ENCODE measurements around the gene PIP5K1A.

DNA sequence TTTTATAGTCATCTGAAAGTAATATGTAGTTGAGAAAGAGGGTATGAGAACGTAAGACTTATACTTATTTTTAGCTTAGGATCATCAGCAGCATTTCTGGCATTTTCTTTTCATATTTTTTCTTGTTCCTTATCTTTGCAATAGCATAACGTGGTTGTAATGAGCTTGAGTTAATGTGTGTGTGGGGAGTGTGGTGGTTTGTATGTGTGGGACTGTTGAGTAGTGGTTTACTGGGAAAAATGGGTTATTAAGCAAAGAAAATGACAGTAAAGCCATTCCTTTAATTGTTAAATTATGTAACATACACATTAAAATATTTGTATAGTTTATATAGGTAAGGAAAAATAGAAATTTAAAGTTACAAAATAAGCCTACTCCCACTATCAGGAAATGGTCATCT lies 15.2 kb downstream of the PIP5K1A start:
- no peak for TF ChIP-seq EZH2 (IDR thresholded peaks at IDR 0.05; ENCODE audit: low read length, missing control alignments)
- TF ChIP-seq, protein P1, sequence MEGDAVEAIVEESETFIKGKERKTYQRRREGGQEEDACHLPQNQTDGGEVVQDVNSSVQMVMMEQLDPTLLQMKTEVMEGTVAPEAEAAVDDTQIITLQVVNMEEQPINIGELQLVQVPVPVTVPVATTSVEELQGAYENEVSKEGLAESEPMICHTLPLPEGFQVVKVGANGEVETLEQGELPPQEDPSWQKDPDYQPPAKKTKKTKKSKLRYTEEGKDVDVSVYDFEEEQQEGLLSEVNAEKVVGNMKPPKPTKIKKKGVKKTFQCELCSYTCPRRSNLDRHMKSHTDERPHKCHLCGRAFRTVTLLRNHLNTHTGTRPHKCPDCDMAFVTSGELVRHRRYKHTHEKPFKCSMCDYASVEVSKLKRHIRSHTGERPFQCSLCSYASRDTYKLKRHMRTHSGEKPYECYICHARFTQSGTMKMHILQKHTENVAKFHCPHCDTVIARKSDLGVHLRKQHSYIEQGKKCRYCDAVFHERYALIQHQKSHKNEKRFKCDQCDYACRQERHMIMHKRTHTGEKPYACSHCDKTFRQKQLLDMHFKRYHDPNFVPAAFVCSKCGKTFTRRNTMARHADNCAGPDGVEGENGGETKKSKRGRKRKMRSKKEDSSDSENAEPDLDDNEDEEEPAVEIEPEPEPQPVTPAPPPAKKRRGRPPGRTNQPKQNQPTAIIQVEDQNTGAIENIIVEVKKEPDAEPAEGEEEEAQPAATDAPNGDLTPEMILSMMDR (conservative IDR thresholded peaks at IDR 0.05 in 1 of 2, IDR thresholded peaks at IDR 0.05 in 1 of 2; ENCODE audit: low read depth in 1 of 2, low read length in 2 of 2) = no peak

All from fibroblast of lung (primary cell).